ENCODE measurements around the gene SYNPO2L.
"Not testable (repeated sequence)": the region's sequence is repeated elsewhere in the genome, so short reads cannot be mapped to it uniquely, and the experiment has no call there.

The SYNPO2L gene

DNA sequence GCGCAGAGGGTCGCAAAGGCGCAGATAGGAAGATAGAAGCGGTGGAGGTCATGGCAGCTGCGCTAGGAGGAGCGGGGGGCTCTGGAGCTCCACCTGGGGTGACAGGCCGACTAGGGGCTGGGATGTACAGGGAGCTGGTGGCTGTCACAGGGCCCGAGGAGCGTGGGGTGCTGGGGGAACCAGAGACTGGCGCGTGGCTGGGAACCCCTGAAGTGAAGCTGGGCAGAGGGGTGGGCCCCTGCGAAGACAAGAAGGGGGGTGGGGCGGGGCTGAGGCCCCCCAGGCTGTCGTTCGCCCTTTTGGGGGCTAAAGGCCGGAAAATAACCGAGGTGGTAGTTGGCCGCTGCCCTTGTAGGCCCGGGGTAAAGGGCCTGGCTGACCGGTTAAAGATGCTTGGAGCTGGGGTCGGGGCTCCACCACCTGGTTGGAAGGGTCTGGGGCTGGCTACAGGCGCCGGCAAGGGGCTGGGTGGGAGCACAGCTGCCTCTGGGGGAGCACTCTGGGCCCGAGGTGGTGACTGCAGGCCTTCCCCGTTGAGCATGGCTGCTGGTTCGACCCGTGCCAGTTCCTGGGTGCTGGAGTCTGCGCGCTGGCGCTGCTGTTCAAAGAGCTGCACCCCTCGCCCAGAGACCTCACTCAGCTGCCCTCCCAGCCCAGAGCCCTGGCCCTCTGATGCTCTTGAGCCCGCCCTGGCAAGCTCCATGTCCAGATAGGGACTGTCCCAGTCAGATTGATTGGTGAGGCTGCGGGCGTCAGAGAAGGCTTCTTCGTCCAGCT is 7.8 kb downstream of the SYNPO2L start:
- DNase-seq: no peak

GRCh38 chr10:73647211-73647874 is 8.5 kb downstream of the SYNPO2L start:
- peak in 1 of 2 donors; percentile 11 for DNase-seq

GRCh38 chr10:73646598-73647041 is 9.2 kb downstream of the SYNPO2L start:
- no peak for DNase-seq

GRCh38 chr10:73645251-73645650 is 10.6 kb downstream of the SYNPO2L start:
- no peak for DNase-seq

DNA sequence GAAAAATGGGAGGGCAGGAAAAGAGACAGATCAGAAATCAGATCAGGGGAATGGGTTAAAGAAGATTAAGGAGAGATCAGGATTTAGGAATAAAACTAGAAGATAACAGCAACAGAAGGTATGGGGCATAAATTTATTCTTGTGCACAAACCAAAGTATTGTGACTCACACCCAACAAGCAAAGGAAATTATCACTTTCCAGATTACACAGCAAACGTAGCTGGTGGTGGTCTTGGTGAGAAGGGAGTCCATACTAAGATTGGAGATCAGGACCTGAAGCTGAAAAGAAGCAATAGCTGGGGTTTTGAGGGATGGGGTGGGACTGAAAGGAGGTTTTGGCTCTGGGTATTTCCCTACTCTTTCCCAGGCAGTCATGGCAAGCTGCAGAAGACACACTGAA is 11.1 kb downstream of the SYNPO2L start:
- no peak for DNase-seq

GRCh38 chr10:73644015-73644743 is 11.7 kb downstream of the SYNPO2L start:
- DNase-seq: peak; percentile 59 to 71

- DNase-seq: no peak
These were observed 12.5 kb downstream of the SYNPO2L start for GRCh38 chr10:73643362-73643761.

DNA sequence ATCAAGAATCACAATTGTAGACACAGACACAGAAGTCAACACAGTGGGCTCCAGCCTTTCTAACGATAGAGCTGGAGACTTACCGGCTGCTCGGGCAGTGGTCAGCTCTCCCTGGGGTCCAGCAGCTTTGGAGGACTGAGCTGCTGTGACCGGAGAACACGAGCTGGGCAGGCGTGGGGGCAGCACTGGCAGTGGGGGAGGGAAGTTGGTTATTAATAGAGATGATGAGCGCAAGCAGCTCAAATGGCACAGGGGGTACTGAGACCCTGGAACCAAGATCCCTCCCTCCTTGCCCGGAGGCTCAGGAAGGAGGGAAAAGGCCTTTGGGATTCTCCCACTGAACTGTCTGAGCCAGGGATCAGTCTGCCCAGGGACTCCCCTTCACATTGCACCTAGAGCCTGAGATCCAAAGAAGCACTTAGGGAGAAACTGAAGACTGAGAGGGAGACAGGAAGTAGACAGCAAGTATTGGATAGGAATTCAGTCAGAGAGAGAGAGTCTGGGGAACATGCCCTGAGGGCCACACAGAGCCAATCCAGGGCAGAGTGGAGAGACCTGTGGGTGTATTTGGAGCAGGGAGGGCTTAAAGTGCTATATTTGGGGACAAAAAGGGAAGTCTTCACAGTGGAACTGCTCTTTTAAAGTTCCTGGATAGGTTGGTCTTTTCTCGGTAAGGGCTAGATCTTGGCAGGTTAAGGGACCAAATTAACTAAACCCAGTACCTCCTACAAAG is 14.3 kb downstream of the SYNPO2L start, which contains the start of gene MYOZ1:
Gene MYOZ1, minus strand, starts transcription at position 147 of the 733 bp plus-strand sequence. CDS start 1,457 bp downstream, outside the sequence.
- DNase-seq: no peak

DNA sequence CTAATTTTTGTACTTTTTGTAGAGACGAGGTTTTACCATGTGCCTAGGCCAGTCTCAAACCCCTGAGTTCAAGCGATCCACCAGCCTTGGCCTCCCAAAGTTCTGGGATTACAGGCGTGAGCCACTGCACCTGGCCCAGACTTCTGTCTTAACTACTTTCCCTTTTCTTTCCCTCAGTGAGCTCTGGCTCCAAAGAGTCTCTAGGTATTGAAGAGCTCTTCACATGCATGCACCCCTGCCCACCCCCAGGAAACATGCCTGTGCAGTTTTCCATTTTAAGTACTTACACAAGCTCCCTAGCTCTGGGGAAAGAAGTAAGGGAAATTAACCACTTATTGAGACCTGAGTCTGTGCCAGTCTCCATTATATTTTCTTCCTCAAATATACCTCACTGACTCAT is 16.5 kb downstream of the SYNPO2L start:
- DNase-seq: no peak

DNA sequence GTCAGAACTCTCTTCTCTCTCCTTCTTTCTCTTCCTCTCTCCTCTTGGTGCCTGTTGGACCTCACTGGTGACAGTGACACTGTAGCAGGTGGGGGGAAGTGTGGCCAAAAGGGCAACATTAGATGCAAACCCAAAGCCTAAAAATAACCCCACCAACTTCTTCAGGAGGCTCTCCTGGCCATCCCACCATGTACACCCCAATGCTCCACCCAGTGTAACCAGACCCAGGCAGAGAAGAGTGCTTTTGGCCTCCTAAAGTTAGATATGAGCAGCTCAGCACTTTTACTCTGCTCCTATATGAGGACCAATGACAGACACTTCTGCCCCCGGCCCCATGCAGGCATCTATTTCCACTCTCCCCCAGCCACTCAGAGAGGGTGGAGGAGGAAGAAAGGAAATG is 20.0 kb downstream of the SYNPO2L start:
- no peak for DNase-seq

GRCh38 chr10:73634421-73634820 is 21.4 kb downstream of the SYNPO2L start:
- no peak for DNase-seq

DNA sequence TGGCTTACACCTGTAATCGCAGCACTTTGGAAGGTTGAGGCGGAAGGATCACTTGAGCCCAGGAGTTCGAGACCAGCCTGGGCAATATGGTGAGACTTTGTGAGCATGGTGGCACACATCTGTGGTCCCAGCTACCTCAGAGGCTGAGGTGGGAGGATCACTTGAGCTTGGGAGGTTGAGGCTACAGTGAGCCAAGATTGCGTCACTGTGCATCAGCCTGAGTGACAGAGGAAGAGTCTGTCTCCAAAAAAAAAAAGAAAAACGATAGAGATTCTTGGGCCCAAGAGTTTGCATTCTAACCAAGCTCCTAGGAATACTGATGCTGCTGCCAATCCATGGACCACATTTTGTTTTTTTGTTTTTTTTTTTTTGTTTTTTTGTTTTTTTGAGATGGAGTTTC is 26.7 kb downstream of the SYNPO2L start:
- no peak for DNase-seq

- DNase-seq: no peak
These were observed 27.4 kb downstream of the SYNPO2L start for GRCh38 chr10:73628405-73628804.

GRCh38 chr10:73627300-73627699 is 28.5 kb downstream of the SYNPO2L start:
- DNase-seq: no peak

GRCh38 chr10:73625884-73626752 is 29.7 kb downstream of the SYNPO2L start:
- peak; percentile 96 to 97 for DNase-seq

DNA sequence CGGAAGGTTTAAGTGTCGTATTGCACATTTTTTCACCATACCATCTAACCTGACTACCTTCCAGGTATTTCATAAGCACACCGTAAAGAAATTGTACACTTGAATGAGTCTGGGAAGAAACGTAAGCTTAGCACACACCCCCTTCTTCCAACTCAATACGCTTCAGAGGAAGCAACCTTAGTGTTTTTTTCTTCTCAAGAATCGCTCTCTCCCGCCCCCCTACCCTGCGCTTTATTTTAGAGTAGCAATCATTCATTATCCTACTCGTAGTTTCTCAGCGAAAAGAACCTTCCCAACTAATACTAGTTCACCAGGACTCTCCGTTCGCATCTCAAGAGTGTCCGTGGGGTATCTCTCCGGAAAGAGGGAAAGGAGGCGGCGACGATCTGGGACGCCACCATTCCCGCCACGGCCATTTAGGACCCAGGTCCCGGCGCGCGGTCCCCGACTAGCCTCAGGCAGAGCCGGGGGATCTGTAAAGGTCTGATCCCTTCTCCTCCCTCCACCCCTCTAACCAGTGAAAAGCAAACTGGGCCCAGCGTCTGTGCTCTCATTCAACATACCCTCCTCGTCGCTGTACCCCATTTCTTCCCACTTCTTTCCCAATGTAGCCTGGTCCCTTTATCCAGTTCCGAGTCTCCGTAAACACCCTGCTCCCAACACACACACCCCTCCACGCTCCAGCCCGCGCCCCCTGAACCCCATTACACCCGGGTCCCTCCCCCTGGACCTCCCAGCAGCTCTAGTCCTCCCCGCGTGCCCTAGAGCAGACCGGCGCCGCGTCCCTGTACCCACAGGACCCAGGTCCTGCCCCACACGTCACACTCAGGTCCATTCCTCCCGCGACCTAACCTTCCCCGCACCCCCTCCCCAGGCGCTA is 30.6 kb downstream of the SYNPO2L start:
- DNase-seq: peak in 1 of 2 donors; percentile 27

- no peak for DNase-seq
These were observed 32.8 kb downstream of the SYNPO2L start for GRCh38 chr10:73623056-73623455.

DNA sequence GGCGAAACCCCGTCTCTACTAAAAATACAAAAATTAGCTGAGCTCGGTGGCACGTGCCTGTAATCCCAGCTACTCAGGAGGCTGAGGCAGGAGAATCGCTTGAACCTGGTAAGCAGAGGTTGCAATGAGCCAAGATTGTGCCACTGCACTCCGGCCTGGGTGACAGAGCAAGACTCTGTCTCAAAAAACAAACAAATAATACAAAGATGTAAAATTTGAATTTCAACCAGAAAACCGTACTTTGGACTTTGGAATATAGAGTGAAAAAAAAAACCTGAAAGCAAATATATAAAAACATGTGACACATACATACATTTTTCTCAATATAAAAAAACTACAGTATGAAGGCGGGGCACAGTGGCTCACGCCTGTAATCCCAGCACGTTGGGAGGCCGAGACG is 34.9 kb downstream of the SYNPO2L start:
- DNase-seq: not testable (repeated sequence)

GRCh38 chr10:73617143-73617542 is 38.7 kb downstream of the SYNPO2L start:
- DNase-seq: not testable (repeated sequence)

DNA sequence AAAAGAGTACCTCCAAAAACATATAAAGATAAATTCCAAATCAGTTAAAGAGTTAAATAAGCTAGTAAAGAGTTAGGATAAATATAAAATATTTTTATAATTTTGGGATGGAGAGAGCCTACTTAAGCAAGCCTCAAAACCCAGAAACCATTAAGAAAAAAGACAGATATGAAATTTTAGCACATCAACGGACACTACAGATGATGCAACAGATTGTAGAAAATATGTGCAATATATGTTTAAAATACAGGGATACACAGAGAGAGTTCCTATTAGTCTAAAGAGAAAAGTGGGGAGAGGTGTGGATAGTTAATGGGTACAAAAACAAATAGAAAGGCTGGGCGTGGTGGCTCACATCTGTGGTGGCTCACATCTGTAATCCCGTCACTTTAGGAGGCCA is 41.1 kb downstream of the SYNPO2L start:
- no peak for DNase-seq

DNA sequence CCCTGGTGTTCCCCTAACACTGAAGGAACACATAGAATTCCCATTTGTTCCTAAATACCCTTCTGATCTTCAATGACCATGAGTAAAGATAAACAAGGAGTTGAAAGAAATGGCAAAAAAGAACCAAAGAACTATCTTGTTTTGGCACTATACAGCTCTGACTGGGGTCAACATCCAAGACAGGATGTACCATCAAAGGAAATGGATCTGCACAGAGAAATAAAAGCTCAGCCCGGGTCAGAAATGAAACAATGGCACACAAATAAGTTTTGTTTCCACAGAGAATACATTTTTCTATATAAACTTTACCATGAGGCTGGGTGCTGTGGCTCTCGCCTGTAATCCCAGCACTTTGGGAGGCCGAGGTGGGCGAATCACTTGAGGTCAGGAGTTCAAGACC is 46.7 kb downstream of the SYNPO2L start:
- DNase-seq: no peak

Measured in CD4-positive, alpha-beta T cell treated with Interferon alpha-2 for 1 hour (primary cell).